Esophagus muscularis mucosa (tissue), 4 donors: Measurements from ENCODE around the gene RGS12. TPM values are rescaled to one million over a fixed set of nuclear protein-coding genes. Genes with fewer than 3 reads are reported as not detected.

ENCODE experiments used
- DNase-seq: peaks from one replicate; pipeline ENCODE4 v3.0.0-alpha.2; 2017; ENCODE audit errors: extremely low spot score
- H3K27ac ChIP-seq, 4 donors: fragments of 200-600 bp; sonication (generic); replicated peaks in 1 of 4; 1 replicate in 3 of 4; 2 replicates in 1 of 4; pipeline ENCODE4 v1.5.1; 2016 to 2019; ENCODE audit warnings: mild to moderate bottlenecking in 1 of 4
- H3K27me3 ChIP-seq, 4 donors: fragments of 200-600 bp; sonication (generic); one replicate each; pipeline versions ENCODE4 v1.5.1 to v1.6.0; 2016 to 2019
- H3K36me3 ChIP-seq, 4 donors: fragments of 200-600 bp; sonication (generic); one replicate each; pipeline ENCODE4 v1.5.1; 2016 to 2019
- H3K4me1 ChIP-seq, 4 donors: fragments of 200-600 bp; sonication (generic); one replicate each; pipeline ENCODE4 v1.5.1; 2016 to 2019
- H3K4me3 ChIP-seq, 4 donors: fragments of 200-600 bp; sonication (generic); 1 replicate in 2 of 4; 2 replicates in 2 of 4; pipeline ENCODE4 v1.5.1; 2016 to 2019; ENCODE audit warnings: mild to moderate bottlenecking in 4 of 4, moderate library complexity in 1 of 4
- H3K9me3 ChIP-seq, 4 donors: fragments of 200-600 bp; sonication (generic); 1 replicate in 3 of 4; 2 replicates in 1 of 4; pipeline ENCODE4 v1.5.1; 2016 to 2019
- EP300 ChIP-seq: sonication (generic); formaldehyde crosslinking; IDR thresholded peaks from one replicate; pipeline ENCODE4 v1.6.1; 2017; ENCODE audit warnings: antibody characterized with exemption
- POLR2A ChIP-seq: fragments of 450-650 bp; IDR thresholded peaks from one replicate; pipeline ENCODE4 v1.6.1; 2017; ENCODE audit warnings: antibody characterized with exemption, moderate library complexity, mild to moderate bottlenecking, low read depth
- POLR2AphosphoS5 ChIP-seq, 2 donors: sonication (generic); formaldehyde crosslinking; IDR thresholded peaks; one replicate each; pipeline ENCODE4 v1.6.1; 2017; ENCODE audit warnings: antibody characterized with exemption in 2 of 2
- WGBS: methylation state at CpG from one replicate; pipeline ENCODE4 v1.1.5; 2018; 5-methylcytosine and 5-hydroxymethylcytosine counted together
- intact Hi-C: fragments of 100-400 bp; cut with DNase I; formaldehyde crosslinking; loops from one replicate; pipeline ENCODE4 v1.15.1; 2023
- total RNA-seq, 4 donors: library from RNA; depleted of rRNA; stranded (reverse); fragments of >200 nt; gene quantifications; one replicate each; pipeline versions ENCODE4 v1.1.0 to v1.2.1, GENCODE V29; 2016
- TF ChIP-seq, protein P1 (sequence below), 3 experiments: fragments of 200-600 bp in 2 of 3; fragments of 450-650 bp in 1 of 3; sonication (generic) in 2 of 3; IDR thresholded peaks; one replicate each; pipeline ENCODE4 v1.5.1; 2017 to 2019; ENCODE audit warnings: antibody characterized with exemption in 3 of 3, mild to moderate bottlenecking in 2 of 3, moderate library complexity in 1 of 3

Gene RGS12
- total RNA-seq, 4 donors from 2014 or later = 16.2 to 23.0 (median 19.2) TPM

DNA sequence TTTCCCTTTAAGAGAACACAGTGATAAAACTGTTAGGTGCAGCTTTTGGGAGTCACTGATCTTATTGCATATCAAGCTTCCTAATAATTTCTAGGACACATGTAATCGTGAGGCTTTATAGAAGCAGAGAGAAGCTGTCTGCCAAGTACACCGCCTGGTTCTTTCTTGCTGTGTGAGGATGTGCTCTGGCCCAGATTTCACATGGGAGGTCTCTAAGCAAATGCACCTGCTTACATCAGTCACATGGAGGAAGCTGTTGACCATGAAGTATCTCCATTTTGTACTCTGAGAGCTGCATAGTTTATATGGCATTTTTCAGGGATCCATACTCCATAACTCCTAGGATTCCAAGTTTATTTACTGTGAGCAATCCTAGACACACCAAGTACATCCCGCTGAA lies 37.1 kb downstream of the RGS12 start:
- Histone ChIP-seq H3K4me1 (peaks cover 0 to 14% (median 10%) of the 10 kb centered on the region in 4 donors), H3K27ac (no peak overlapping the region), H3K4me3 (no peak overlapping the region), H3K9me3 (no peaks in the 10 kb centered on the region), H3K36me3 (no peaks in the 10 kb centered on the region), H3K27me3 (no peaks in the 10 kb centered on the region)
- DNase-seq = no peak
- TF ChIP-seq POLR2A = no peak
- TF ChIP-seq EP300 = no peak
- TF ChIP-seq, protein P1, sequence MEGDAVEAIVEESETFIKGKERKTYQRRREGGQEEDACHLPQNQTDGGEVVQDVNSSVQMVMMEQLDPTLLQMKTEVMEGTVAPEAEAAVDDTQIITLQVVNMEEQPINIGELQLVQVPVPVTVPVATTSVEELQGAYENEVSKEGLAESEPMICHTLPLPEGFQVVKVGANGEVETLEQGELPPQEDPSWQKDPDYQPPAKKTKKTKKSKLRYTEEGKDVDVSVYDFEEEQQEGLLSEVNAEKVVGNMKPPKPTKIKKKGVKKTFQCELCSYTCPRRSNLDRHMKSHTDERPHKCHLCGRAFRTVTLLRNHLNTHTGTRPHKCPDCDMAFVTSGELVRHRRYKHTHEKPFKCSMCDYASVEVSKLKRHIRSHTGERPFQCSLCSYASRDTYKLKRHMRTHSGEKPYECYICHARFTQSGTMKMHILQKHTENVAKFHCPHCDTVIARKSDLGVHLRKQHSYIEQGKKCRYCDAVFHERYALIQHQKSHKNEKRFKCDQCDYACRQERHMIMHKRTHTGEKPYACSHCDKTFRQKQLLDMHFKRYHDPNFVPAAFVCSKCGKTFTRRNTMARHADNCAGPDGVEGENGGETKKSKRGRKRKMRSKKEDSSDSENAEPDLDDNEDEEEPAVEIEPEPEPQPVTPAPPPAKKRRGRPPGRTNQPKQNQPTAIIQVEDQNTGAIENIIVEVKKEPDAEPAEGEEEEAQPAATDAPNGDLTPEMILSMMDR (IDR thresholded peaks at IDR 0.05) = no peak
- 80% methylated on average over 3 of the region's 3 CpGs for WGBS
- intact Hi-C loops = no loop called here

DNA sequence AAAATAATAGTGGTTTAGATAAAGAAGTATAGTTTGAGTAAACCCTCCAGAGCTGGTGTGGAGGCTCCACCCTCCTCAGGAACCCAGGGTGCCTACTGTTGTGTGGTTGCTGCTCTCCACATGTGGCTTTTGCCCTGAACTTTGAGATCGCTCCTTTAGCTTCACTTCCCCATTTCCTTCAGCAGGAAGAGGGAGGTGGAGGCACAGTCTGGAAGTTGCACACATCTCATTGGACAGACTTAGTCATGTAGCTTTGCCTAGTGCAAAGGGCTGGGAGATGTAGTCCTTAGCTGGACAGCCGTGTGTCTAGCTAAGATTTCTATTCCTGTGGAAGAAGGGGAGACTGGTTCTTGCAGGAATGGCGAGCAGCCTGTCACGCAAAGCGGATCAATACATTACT lies 37.9 kb downstream of the RGS12 start:
- no peak overlapping the region for H3K4me3 ChIP-seq
- peaks cover 0 to 23% (median 18%) of the 10 kb centered on the region in 4 donors for H3K4me1 ChIP-seq
- WGBS = 92% methylated on average over 5 of the region's 5 CpGs
- no peak overlapping the region for H3K27ac ChIP-seq
- no peak for TF ChIP-seq EP300
- TF ChIP-seq, protein P1 (IDR thresholded peaks at IDR 0.05) = no peak
- no peak for TF ChIP-seq POLR2A
- no peak for TF ChIP-seq POLR2AphosphoS5 (IDR thresholded peaks at IDR 0.05)
- DNase-seq = no peak
- H3K27me3 ChIP-seq = no peaks in the 10 kb centered on the region
- intact Hi-C loops = no loop called here
- H3K9me3 ChIP-seq = no peaks in the 10 kb centered on the region
- no peaks in the 10 kb centered on the region for H3K36me3 ChIP-seq

DNA sequence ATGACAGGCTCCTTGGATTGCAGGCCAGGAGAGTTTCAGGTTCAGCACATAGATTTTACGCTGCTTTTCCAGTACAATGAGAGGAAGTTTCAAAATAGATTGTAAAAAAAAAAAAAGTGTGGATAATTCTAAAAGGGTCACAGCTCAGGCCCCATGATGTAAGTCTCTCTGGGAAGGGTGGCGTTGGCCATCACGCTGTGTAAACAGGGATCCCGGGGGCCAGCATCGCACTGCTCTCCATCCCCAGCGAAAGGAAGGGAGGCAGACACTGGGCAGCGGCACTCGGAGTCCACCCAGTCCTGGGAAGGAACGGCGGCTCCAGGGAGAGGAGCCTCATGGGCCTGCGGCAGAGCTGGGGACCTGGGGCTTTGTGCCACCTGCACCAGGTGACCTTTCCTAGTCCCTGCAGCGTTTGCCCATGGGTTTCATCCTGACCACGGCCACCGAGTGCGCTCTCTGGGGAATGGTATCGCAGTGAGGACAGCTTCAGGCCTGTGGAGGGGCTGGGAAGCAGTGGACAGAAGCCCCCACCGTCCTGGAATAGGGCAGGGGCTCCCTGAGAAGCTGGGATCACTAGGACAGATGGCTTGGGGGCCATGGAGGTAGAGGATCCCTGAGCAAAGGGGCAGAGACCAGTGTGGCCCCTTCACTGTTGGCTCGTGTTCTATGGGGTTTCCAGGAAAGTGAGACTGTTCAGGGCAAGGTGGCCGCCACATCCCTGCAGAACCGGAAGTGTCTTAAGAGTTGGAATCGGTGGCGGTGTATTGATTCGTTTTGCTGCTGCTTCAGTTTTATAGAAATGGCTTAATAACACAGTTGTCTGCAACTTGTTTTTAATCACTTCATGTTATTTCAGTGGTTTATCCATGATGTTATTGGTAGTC lies 38.9 kb downstream of the RGS12 start:
- intact Hi-C loops = no loop called here
- Histone ChIP-seq H3K27ac (peak overlapping the region in 3 of 4 donors; percentile 35 to 63 (median 42)), H3K4me3 (no peak overlapping the region), H3K9me3 (no peaks in the 10 kb centered on the region), H3K4me1 (peaks cover 0 to 27% (median 24%) of the 10 kb centered on the region in 4 donors), H3K36me3 (no peaks in the 10 kb centered on the region), H3K27me3 (no peaks in the 10 kb centered on the region)
- WGBS = 85% methylated on average over 19 of the region's 23 CpGs
- TF ChIP-seq POLR2A (no peak), POLR2AphosphoS5 (IDR thresholded peaks at IDR 0.05) (no peak), EP300 (no peak)
- TF ChIP-seq, protein P1 (IDR thresholded peaks at IDR 0.05) = no peak
- peak; percentile 82 for DNase-seq

DNA sequence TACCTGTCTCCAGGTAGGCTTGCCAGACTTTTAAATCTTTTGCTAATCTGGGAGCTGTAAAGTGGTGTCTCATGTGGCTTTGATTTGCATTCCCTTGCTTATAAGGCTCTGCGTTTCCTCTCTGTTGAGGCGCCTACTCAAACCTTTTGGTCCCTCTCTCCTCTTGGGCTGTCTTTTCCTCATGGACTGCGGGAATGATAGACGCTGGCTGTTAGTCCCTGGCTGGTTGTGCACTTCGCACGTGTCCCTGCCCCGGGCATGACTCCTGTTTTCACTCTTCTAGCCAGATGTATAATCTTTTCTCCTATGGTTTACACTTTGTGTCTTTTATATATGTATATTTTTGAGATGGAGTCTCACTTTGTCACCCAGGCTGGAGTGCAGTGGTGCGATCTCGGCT lies 39.7 kb downstream of the RGS12 start:
- Histone ChIP-seq H3K9me3 (no peaks in the 10 kb centered on the region), H3K36me3 (no peaks in the 10 kb centered on the region), H3K4me1 (peaks cover 0 to 27% (median 24%) of the 10 kb centered on the region in 4 donors), H3K27me3 (no peaks in the 10 kb centered on the region), H3K4me3 (no peak overlapping the region), H3K27ac (no peak overlapping the region)
- intact Hi-C loops = no loop called here
- TF ChIP-seq, protein P1 (IDR thresholded peaks at IDR 0.05) = no peak
- TF ChIP-seq EP300 (no peak), POLR2AphosphoS5 (IDR thresholded peaks at IDR 0.05) (no peak), POLR2A (no peak)
- DNase-seq = peak; percentile 74
- 98% methylated on average over 9 of the region's 9 CpGs for WGBS
